LNCaP clone FGC (cell line): ENCODE data around the gene WDR41.
"Not testable (repeated sequence)": the region's sequence is repeated elsewhere in the genome, so short reads cannot be mapped to it uniquely, and the experiment has no call there.

Experiments used
- DNase-seq: peaks from one replicate; pipeline ENCODE4 v3.0.0-alpha.2; 2011; ENCODE audit warnings: low read depth
- H3K4me3 ChIP-seq: 2 replicates; pipeline ENCODE4 v1.5.1; 2011; ENCODE audit warnings: mild to moderate bottlenecking, low read depth, low read length, control low read depth
- TF ChIP-seq, protein P1 (sequence below): IDR thresholded peaks from 2 replicates; pipeline ENCODE4 v1.5.1; 2012; ENCODE audit warnings: mild to moderate bottlenecking; ENCODE audit not compliant: control insufficient read depth, insufficient read depth; ENCODE audit errors: extremely low read depth

WDR41 gene

DNA sequence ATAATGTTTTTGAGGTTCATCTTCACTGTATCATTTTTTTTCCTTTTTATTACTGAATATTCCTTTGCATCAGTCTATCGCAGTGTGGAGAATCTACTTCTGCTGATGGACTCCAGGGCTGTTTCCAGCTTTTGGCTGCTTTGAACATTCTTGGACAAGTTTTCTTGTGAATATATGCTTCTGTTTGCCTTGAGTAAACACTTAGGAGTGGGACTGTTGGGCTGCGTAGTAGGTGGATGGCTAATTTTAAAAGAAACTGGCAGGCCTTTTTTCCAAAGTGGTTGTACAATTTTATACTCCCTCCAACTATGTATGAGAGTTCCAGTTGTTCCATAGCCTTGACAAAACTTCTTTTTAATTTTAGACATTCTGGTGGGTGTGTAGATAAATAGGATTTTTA lies 102.4 kb downstream of the WDR41 start:
- no peak overlapping the region for H3K4me3 ChIP-seq
- DNase-seq = peak; percentile 31
- TF ChIP-seq, protein P1, sequence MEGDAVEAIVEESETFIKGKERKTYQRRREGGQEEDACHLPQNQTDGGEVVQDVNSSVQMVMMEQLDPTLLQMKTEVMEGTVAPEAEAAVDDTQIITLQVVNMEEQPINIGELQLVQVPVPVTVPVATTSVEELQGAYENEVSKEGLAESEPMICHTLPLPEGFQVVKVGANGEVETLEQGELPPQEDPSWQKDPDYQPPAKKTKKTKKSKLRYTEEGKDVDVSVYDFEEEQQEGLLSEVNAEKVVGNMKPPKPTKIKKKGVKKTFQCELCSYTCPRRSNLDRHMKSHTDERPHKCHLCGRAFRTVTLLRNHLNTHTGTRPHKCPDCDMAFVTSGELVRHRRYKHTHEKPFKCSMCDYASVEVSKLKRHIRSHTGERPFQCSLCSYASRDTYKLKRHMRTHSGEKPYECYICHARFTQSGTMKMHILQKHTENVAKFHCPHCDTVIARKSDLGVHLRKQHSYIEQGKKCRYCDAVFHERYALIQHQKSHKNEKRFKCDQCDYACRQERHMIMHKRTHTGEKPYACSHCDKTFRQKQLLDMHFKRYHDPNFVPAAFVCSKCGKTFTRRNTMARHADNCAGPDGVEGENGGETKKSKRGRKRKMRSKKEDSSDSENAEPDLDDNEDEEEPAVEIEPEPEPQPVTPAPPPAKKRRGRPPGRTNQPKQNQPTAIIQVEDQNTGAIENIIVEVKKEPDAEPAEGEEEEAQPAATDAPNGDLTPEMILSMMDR = no peak

DNA sequence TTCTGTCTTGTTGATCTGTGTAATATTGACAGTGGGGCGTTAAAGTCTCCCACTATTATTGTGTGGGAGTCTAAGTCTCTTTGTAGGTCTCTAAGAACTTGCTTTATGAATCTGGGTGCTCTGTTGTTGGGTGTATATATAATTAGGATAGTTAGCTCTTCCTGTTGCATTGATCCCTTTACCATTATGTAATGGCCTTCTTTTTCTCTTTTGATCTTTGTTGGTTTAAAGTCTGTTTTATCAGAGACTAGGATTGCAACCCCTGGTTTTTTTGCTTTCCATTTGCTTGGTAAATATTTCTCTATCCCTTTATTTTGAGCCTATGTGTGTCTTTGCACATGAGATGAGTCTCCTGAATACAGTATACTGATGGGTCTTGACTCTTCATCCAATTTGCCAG lies 105.8 kb downstream of the WDR41 start:
- DNase-seq, H3K4me3 ChIP-seq: not testable (repeated sequence)

DNA sequence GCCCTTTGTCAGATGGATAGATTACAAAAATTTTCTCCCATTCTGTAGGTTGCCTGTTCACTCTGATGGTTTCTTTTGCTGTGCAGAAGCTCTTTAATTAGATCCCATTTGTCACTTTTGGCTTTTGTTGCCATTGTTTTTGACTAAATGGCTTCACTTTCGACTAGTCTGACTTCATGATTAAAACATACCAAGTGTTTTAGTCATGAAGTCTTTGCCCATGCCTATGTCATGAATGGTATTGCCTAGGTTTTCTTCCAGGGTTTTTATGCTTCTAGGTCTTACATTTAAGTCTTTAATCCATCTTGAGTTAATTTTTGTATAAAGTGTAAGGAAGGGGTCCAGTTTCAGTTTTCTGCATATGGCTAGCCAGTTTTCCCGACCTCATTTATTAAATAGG lies 108.8 kb downstream of the WDR41 start:
- not testable (repeated sequence) for H3K4me3 ChIP-seq, DNase-seq
